H1 (cell line): ENCODE measurements around the gene SOWAHD. TPM values are rescaled to one million over a fixed set of nuclear protein-coding genes. Genes with fewer than 3 reads are reported as not detected.

Experiments used
- CTCF ChIA-PET: fragments of 300-600 bp; sonication (Branson Sonifier 250); formaldehyde crosslinking; loops from one replicate; lab custom pipeline; 2021; ENCODE audit not compliant: partially characterized antibody; lab: Charles Lee
- POLR2A ChIA-PET: fragments of 300-600 bp; sonication (Branson Sonifier 250); formaldehyde crosslinking; loops from one replicate; lab custom pipeline; 2021; ENCODE audit warnings: inconsistent platforms; ENCODE audit not compliant: partially characterized antibody; lab: Charles Lee
- DNase-seq, 2 experiments: peaks; one replicate each; pipeline versions ENCODE4 v3.0.0 to v3.0.0-alpha.2; 2010 to 2022; ENCODE audit warnings: low spot score in 2 of 2, low read depth in 1 of 2, mixed read lengths in 1 of 2
- FAIRE-seq: peaks from 2 replicates; lab custom pipeline; 2011; peaks lifted over from hg19 to GRCh38; lab: Jason Lieb, UNC
- H2AFZ ChIP-seq: 2 replicates; pipeline ENCODE4 v1.8.1; 2012; ENCODE audit warnings: low read length, inconsistent platforms
- H2AK5ac ChIP-seq: 2 replicates; pipeline ENCODE4 v1.6.1; 2013; ENCODE audit warnings: low read depth, low read length
- H2BK120ac ChIP-seq: replicated peaks from 2 replicates; pipeline ENCODE3; 2013; ENCODE audit warnings: low read depth, low read length, inconsistent platforms
- H2BK12ac ChIP-seq: 2 replicates; pipeline ENCODE4 v1.6.1; 2013; ENCODE audit warnings: low read depth, low read length
- H2BK15ac ChIP-seq: 2 replicates; pipeline ENCODE4 v1.6.1; 2013; ENCODE audit warnings: low read length
- H2BK20ac ChIP-seq: 2 replicates; pipeline ENCODE4 v1.6.1; 2013; ENCODE audit warnings: low read length
- H2BK5ac ChIP-seq: 2 replicates; pipeline ENCODE4 v1.6.1; 2013; ENCODE audit warnings: low read depth, low read length
- H3K14ac ChIP-seq: 2 replicates; pipeline ENCODE4 v1.6.1; 2013; ENCODE audit warnings: inconsistent platforms; ENCODE audit not compliant: insufficient read length
- H3K18ac ChIP-seq: 2 replicates; pipeline ENCODE4 v1.6.1; 2013; ENCODE audit warnings: low read length; ENCODE audit errors: extremely low read depth
- H3K23ac ChIP-seq: 2 replicates; pipeline ENCODE4 v1.6.1; 2013; ENCODE audit warnings: inconsistent platforms; ENCODE audit not compliant: insufficient read length
- H3K23me2 ChIP-seq: 2 replicates; pipeline ENCODE4 v1.6.1; 2013; ENCODE audit warnings: low read depth, low read length
- H3K27ac ChIP-seq: 2 replicates; pipeline ENCODE4 v1.6.1; 2011; ENCODE audit warnings: low read depth, low read length, inconsistent platforms
- H3K27me3 ChIP-seq, 4 experiments: replicated peaks in 1 of 4; 1 replicate in 1 of 4; 2 replicates in 3 of 4; pipeline versions ENCODE4 v1.6.1 to v1.8.1; 2011 to 2013; ENCODE audit warnings: low read length in 3 of 4, mild to moderate bottlenecking in 3 of 4, inconsistent platforms in 2 of 4, mixed read lengths in 2 of 4, moderate library complexity in 1 of 4; ENCODE audit not compliant: control insufficient read depth in 3 of 4, insufficient read depth in 3 of 4; ENCODE audit errors: extremely low read depth in 1 of 4
- H3K36me3 ChIP-seq, 4 experiments: 2 replicates each; pipeline versions ENCODE4 v1.6.1 to v1.8.1; 2011 to 2013; ENCODE audit warnings: mild to moderate bottlenecking in 4 of 4, low read length in 3 of 4, moderate library complexity in 2 of 4, control low read depth in 1 of 4, inconsistent platforms in 1 of 4; ENCODE audit not compliant: insufficient read depth in 4 of 4, control insufficient read depth in 2 of 4
- H3K4ac ChIP-seq: replicated peaks from 2 replicates; pipeline ENCODE3; 2013; ENCODE audit warnings: low read length, low read depth, mixed read lengths, inconsistent platforms; ENCODE audit not compliant: insufficient read length
- H3K4me1 ChIP-seq, 4 experiments: replicated peaks in 1 of 4; 1 replicate in 1 of 4; 2 replicates in 3 of 4; pipeline versions ENCODE4 v1.6.1 to v1.8.1; 2011 to 2013; ENCODE audit warnings: low read length in 3 of 4, inconsistent platforms in 2 of 4, mixed read lengths in 1 of 4; ENCODE audit not compliant: insufficient read depth in 4 of 4, control insufficient read depth in 3 of 4
- H3K4me2 ChIP-seq, 2 experiments: 2 replicates each; pipeline versions ENCODE4 v1.6.1 to v1.8.1; 2011 to 2013; ENCODE audit warnings: low read depth in 2 of 2, low read length in 2 of 2, control low read depth in 1 of 2, inconsistent platforms in 1 of 2, mild to moderate bottlenecking in 1 of 2; ENCODE audit not compliant: insufficient read depth in 1 of 2
- H3K4me3 ChIP-seq, 4 experiments: fragments of 200-600, 300-600 bp in 1 of 4; sonication (generic), shearing (Covaris generic), sonication (Bioruptor Twin) in 1 of 4; 2 replicates each; pipeline versions ENCODE4 v1.5.1 to v1.8.1; 2011 to 2016; ENCODE audit warnings: low read length in 4 of 4, low read depth in 3 of 4, control low read depth in 2 of 4, inconsistent platforms in 2 of 4, mild to moderate bottlenecking in 2 of 4, mixed read lengths in 1 of 4, moderate library complexity in 1 of 4; ENCODE audit not compliant: insufficient read depth in 2 of 4; ENCODE audit errors: extremely low read depth in 1 of 4
- H3K56ac ChIP-seq: replicated peaks from 2 replicates; pipeline ENCODE3; 2013; ENCODE audit warnings: low read depth, mild to moderate bottlenecking, mixed read lengths, low read length, inconsistent platforms; ENCODE audit not compliant: insufficient read length
- H3K79me1 ChIP-seq: 2 replicates; pipeline ENCODE4 v1.6.1; 2013; ENCODE audit warnings: low read depth, low read length, control low read depth
- H3K79me2 ChIP-seq, 2 experiments: 2 replicates each; pipeline versions ENCODE4 v1.6.1 to v1.8.1; 2012 to 2013; ENCODE audit warnings: low read length in 2 of 2, mild to moderate bottlenecking in 2 of 2, inconsistent platforms in 1 of 2; ENCODE audit not compliant: insufficient read depth in 2 of 2, control insufficient read depth in 1 of 2
- H3K9ac ChIP-seq, 4 experiments: replicated peaks in 1 of 4; 1 replicate in 1 of 4; 2 replicates in 3 of 4; pipeline versions ENCODE4 v1.6.1 to v1.8.1; 2011 to 2013; ENCODE audit warnings: low read depth in 3 of 4, low read length in 3 of 4, control low read depth in 2 of 4, mild to moderate bottlenecking in 2 of 4, moderate library complexity in 2 of 4, inconsistent platforms in 1 of 4; ENCODE audit errors: extremely low read depth in 1 of 4
- H3K9me3 ChIP-seq, 2 experiments: 2 replicates each; pipeline versions ENCODE4 v1.6.1 to v1.8.1; 2012 to 2013; ENCODE audit warnings: mild to moderate bottlenecking in 2 of 2, moderate library complexity in 2 of 2, control low read depth in 1 of 2, inconsistent platforms in 1 of 2, low read depth in 1 of 2, low read length in 1 of 2, mixed read lengths in 1 of 2; ENCODE audit not compliant: insufficient read depth in 2 of 2
- H4K20me1 ChIP-seq, 2 experiments: replicated peaks in 1 of 2; 2 replicates each; pipeline versions ENCODE3 to v1.8.1; 2011 to 2013; ENCODE audit warnings: inconsistent platforms in 2 of 2, low read length in 2 of 2, mild to moderate bottlenecking in 1 of 2; ENCODE audit not compliant: insufficient read depth in 2 of 2, control insufficient read depth in 1 of 2
- H4K5ac ChIP-seq: 2 replicates; pipeline ENCODE4 v1.6.1; 2013; ENCODE audit warnings: low read length, low read depth, mixed read lengths, inconsistent platforms; ENCODE audit not compliant: insufficient read length
- H4K8ac ChIP-seq: 2 replicates; pipeline ENCODE4 v1.8.0; 2013; ENCODE audit warnings: mild to moderate bottlenecking, moderate library complexity, low read length, inconsistent platforms; ENCODE audit not compliant: insufficient read depth; ENCODE audit errors: extremely low read depth
- H4K91ac ChIP-seq: replicated peaks from 2 replicates; pipeline ENCODE3; 2013; ENCODE audit warnings: low read length, mixed read lengths, inconsistent platforms; ENCODE audit not compliant: insufficient read length
- HDAC2 ChIP-seq, 2 experiments: fragments of 300-600 bp in 1 of 2; sonication (generic) in 1 of 2; IDR thresholded peaks; 2 replicates each; pipeline ENCODE4 v1.6.1; 2011 to 2012; ENCODE audit warnings: low read depth in 2 of 2, low read length in 2 of 2, mild to moderate bottlenecking in 2 of 2, moderate library complexity in 2 of 2, borderline replicate concordance in 1 of 2, inconsistent platforms in 1 of 2
- KDM1A ChIP-seq: fragments of 200-600, 300-600 bp; sonication (generic); IDR thresholded peaks from 2 replicates; pipeline ENCODE4 v1.7.1; 2016; ENCODE audit warnings: mild to moderate bottlenecking, low read length, borderline replicate concordance
- MAX ChIP-seq: IDR thresholded peaks from 2 replicates; pipeline ENCODE4 v1.6.1; 2012; ENCODE audit warnings: inconsistent platforms
- SIX5 ChIP-seq: IDR thresholded peaks from 2 replicates; pipeline ENCODE4 v1.6.1; 2011; ENCODE audit warnings: mild to moderate bottlenecking, low read depth, low read length
- SP1 ChIP-seq: IDR thresholded peaks from 2 replicates; pipeline ENCODE4 v1.6.1; 2011; ENCODE audit warnings: low read depth, low read length
- SP4 ChIP-seq: IDR thresholded peaks from 2 replicates; pipeline ENCODE4 v1.6.1; 2012; ENCODE audit warnings: low read length, inconsistent platforms
- WGBS, 2 experiments: shearing (Covaris generic) in 1 of 2; methylation state at CpG; one replicate each; pipeline versions ENCODE4 v1.1.6 to v1.1.7; 2013 to 2015; ENCODE audit warnings: low lambda C conversion rate in 2 of 2, mixed read lengths in 2 of 2, inconsistent platforms in 1 of 2, low coverage in 1 of 2, missing lambda C conversion rate in 1 of 2; ENCODE audit not compliant: insufficient replicate concordance in 2 of 2, insufficient coverage in 1 of 2, insufficient read length in 1 of 2; ENCODE audit errors: extremely low coverage in 1 of 2, missing lambda C conversion rate in 1 of 2; 5-methylcytosine and 5-hydroxymethylcytosine counted together
- polyA plus RNA-seq, 7 experiments: library from polyadenylated mRNA; depleted of rRNA in 3 of 7; stranded (reverse) in 5 of 7; unstranded in 2 of 7; fragments of >200 nt in 5 of 7; fragments of 200-250 nt in 2 of 7; gene quantifications; 1 replicate in 5 of 7; 2 replicates in 1 of 7; 4 replicates in 1 of 7; pipeline versions ENCODE4 v1.2.1 to v1.2.3, GENCODE V29; 2011 to 2013; ENCODE audit warnings: missing spikeins in 2 of 7, mixed read lengths in 2 of 7
- total RNA-seq: library from RNA; stranded (reverse); fragmentation: NEBNext Ultra II Directional; extraction: Animal tissue kit (Norgen Biotek cat#: 25700); gene quantifications from 2 replicates; pipeline ENCODE4 v1.2.1, GENCODE V29; 2021

SOWAHD gene
- total and polyA plus RNA-seq, 2 of the 8 experiments (the other 6 are each of a cell fraction or from before 2014, with no cell fraction given): 1.7 to 2.9 TPM

- Histone ChIP-seq H3K36me3 (no peaks in the 10 kb centered on the region), H2AFZ (no peak overlapping the region), H3K4me1 (peaks cover 4 to 21% (median 14%) of the 10 kb centered on the region in 4 experiments), H3K4me2 (peak overlapping the region; percentile 87 to 92), H2AK5ac (no peak overlapping the region), H2BK20ac (no peak overlapping the region), H2BK15ac (0 out of 2 replicates have a peak overlapping the region, but pooled peaks have one; percentile 61), H3K18ac (no peak overlapping the region; the same call in 1 of the 2 replicates), H3K14ac (no peak overlapping the region), H3K23me2 (peaks cover 17% of the 10 kb centered on the region; the same call in 1 of the 2 replicates), H4K91ac (no peak overlapping the region), H4K20me1 (no peaks in the 10 kb centered on the region), H3K27ac (0 out of 2 replicates have a peak overlapping the region, but pooled peaks have one; percentile 63), H3K4ac (no peak overlapping the region), H3K79me1 (no peaks in the 10 kb centered on the region), H2BK12ac (0 out of 2 replicates have a peak overlapping the region, but pooled peaks have one; percentile 60), H3K56ac (no peak overlapping the region), H4K8ac (no peak overlapping the region), H3K4me3 (peak overlapping the region; percentile 17 to 71 (median 24); a peak in 7 of 8 replicates), H2BK5ac (no peak overlapping the region), H2BK120ac (no peak overlapping the region), H3K9ac (no peak overlapping the region), H3K79me2 (no peaks in the 10 kb centered on the region), H3K27me3 (peaks cover 0 to 13% (median 5%) of the 10 kb centered on the region in 4 experiments; a peak in 5 of 7 replicates), H4K5ac (peak overlapping the region; percentile 52), H3K23ac (no peak overlapping the region), H3K9me3 (no peaks in the 10 kb centered on the region)
- TF ChIP-seq SIX5 (no peak), KDM1A (0 out of 2 replicates have a peak, but pooled peaks have one; percentile 19), SP1 (no peak), HDAC2 (IDR thresholded peaks at IDR 0.05; ENCODE audit: borderline replicate concordance in 1 of 2, low read depth in 2 of 2, low read length in 2 of 2) (no peak), SP4 (no peak), MAX (no peak)
- no peak for DNase-seq
- CTCF ChIA-PET: interaction anchor here (0.9 to 4.5 kb wide), 15 partner anchors 13 to 269 kb away, joined by 3 to 33 read pairs (median 5); partner anchors contain the start of genes RPL39 and SEPTIN6
- POLR2A ChIA-PET: interaction anchor here (0.7 to 4.4 kb wide), 13 partner anchors 14 to 520 kb away, joined by 3 to 48 read pairs (median 6); partner anchors contain the start of genes RPL39, SEPTIN6, SLC25A5 and UBE2A
- WGBS, 2 experiments: 27% methylated on average over 10 of the region's 10 CpGs; no CpG with 5 or more reads in 1 of the 2 experiments
- FAIRE-seq: peak; percentile 97
Observed at GRCh38 chrX:119756926-119757635, 1.3 kb upstream of the SOWAHD start.
